IMR-90 (cell line): ENCODE results near the gene UBR1. TPM values are rescaled to one million over a fixed set of nuclear protein-coding genes. Genes with fewer than 3 reads are reported as not detected.
"Not testable (repeated sequence)": the region's sequence is repeated elsewhere in the genome, so short reads cannot be mapped to it uniquely, and the experiment has no call there.

ENCODE experiments used
- ATAC-seq: fragments of 200-7000 bp; cut with Tn5 transposase; 2 replicates; pipeline ENCODE4 v1.9.1; 2020; ENCODE audit warnings: low read depth, mild to moderate bottlenecking, moderate library complexity
- BruUV-seq: library from RNA; stranded (reverse); fragments of 400-500 nt; replicated peaks from 2 replicates; lab custom pipeline; 2021; lab: Mats Ljungman, UMichigan
- CTCF ChIA-PET: fragments of 300-600 bp; formaldehyde crosslinking; extraction: SDS; loops from one replicate; lab custom pipeline; 2021; ENCODE audit warnings: antibody characterized with exemption; lab: Yijun Ruan, JAX
- POLR2A ChIA-PET: fragments of 300-600 bp; sonication (Branson Sonifier 250); formaldehyde crosslinking; loops from one replicate; lab custom pipeline; 2022; ENCODE audit warnings: antibody characterized with exemption; ENCODE audit not compliant: unreplicated experiment; lab: Charles Lee
- DNase-seq: peaks from one replicate; pipeline ENCODE4 v3.0.0; 2013
- H2AFZ ChIP-seq: replicated peaks from 2 replicates; pipeline ENCODE3; 2013; ENCODE audit warnings: low read length, mild to moderate bottlenecking; ENCODE audit not compliant: poor library complexity
- H2AK5ac ChIP-seq: 2 replicates; pipeline ENCODE4 v1.6.1; 2013; ENCODE audit warnings: low read depth, low read length, inconsistent platforms
- H2AK9ac ChIP-seq: replicated peaks from 2 replicates; pipeline ENCODE3; 2013; ENCODE audit warnings: mild to moderate bottlenecking, low read depth, low read length, moderate library complexity; ENCODE audit not compliant: poor library complexity
- H2BK120ac ChIP-seq: 2 replicates; pipeline ENCODE4 v1.6.1; 2013; ENCODE audit warnings: low read depth, low read length, inconsistent platforms
- H2BK15ac ChIP-seq: 3 replicates; pipeline ENCODE4 v1.6.1; 2013; ENCODE audit warnings: low read depth, low read length, inconsistent platforms
- H2BK20ac ChIP-seq: 2 replicates; pipeline ENCODE4 v1.6.1; 2013; ENCODE audit warnings: low read depth, mild to moderate bottlenecking, inconsistent platforms, low read length, moderate library complexity
- H2BK5ac ChIP-seq: 2 replicates; pipeline ENCODE4 v1.6.1; 2013; ENCODE audit warnings: mild to moderate bottlenecking, low read depth, low read length, inconsistent platforms; ENCODE audit not compliant: poor library complexity, severe bottlenecking
- H3K14ac ChIP-seq: replicated peaks from 2 replicates; pipeline ENCODE4 v1.6.1; 2013; ENCODE audit warnings: low read depth, low read length, inconsistent platforms
- H3K18ac ChIP-seq: 2 replicates; pipeline ENCODE4 v1.6.1; 2013; ENCODE audit warnings: low read depth, low read length, control low read depth
- H3K23ac ChIP-seq: 2 replicates; pipeline ENCODE4 v1.6.1; 2013; ENCODE audit warnings: low read depth, low read length, inconsistent platforms
- H3K27ac ChIP-seq: 2 replicates; pipeline ENCODE4 v1.5.1; 2013; ENCODE audit warnings: mild to moderate bottlenecking, control low read depth, low read length; ENCODE audit not compliant: insufficient read depth
- H3K27me3 ChIP-seq: 2 replicates; pipeline ENCODE4 v1.6.1; 2013; ENCODE audit warnings: low read length; ENCODE audit not compliant: control insufficient read depth, insufficient read depth
- H3K36me3 ChIP-seq: 2 replicates; pipeline ENCODE4 v1.6.1; 2013; ENCODE audit warnings: low read length, mixed read lengths; ENCODE audit not compliant: control insufficient read depth, insufficient read depth
- H3K4ac ChIP-seq: 2 replicates; pipeline ENCODE4 v1.6.1; 2013; ENCODE audit warnings: low read depth, low read length, inconsistent platforms
- H3K4me1 ChIP-seq: 2 replicates; pipeline ENCODE4 v1.6.1; 2013; ENCODE audit warnings: low read length, mixed read lengths; ENCODE audit not compliant: control insufficient read depth, insufficient read depth
- H3K4me2 ChIP-seq: 2 replicates; pipeline ENCODE4 v1.6.1; 2013; ENCODE audit warnings: low read depth, mild to moderate bottlenecking, control low read depth, low read length, moderate library complexity
- H3K4me3 ChIP-seq: 2 replicates; pipeline ENCODE4 v1.5.1; 2013; ENCODE audit warnings: low read depth, mild to moderate bottlenecking, control low read depth, low read length, moderate library complexity; ENCODE audit not compliant: insufficient read depth
- H3K56ac ChIP-seq: 2 replicates; pipeline ENCODE4 v1.6.1; 2013; ENCODE audit warnings: low read length, inconsistent platforms; ENCODE audit not compliant: insufficient read depth; ENCODE audit errors: extremely low read depth
- H3K79me1 ChIP-seq, 2 experiments: 2 replicates each; pipeline ENCODE4 v1.6.1; 2013; ENCODE audit warnings: low read length in 2 of 2, inconsistent platforms in 1 of 2, low read depth in 1 of 2
- H3K9ac ChIP-seq: 2 replicates; pipeline ENCODE4 v1.6.1; 2013; ENCODE audit warnings: low read depth, low read length, control low read depth
- H3K9me1 ChIP-seq: 2 replicates; pipeline ENCODE4 v1.6.1; 2013; ENCODE audit warnings: low read length, inconsistent platforms; ENCODE audit not compliant: insufficient read depth
- H3K9me3 ChIP-seq: 2 replicates; pipeline ENCODE4 v1.6.1; 2013; ENCODE audit warnings: low read length; ENCODE audit not compliant: control insufficient read depth, insufficient read depth
- H4K20me1 ChIP-seq: 2 replicates; pipeline ENCODE4 v1.6.1; 2013; ENCODE audit warnings: low read length, inconsistent platforms; ENCODE audit not compliant: insufficient read depth
- H4K5ac ChIP-seq: 2 replicates; pipeline ENCODE4 v1.6.1; 2013; ENCODE audit warnings: mild to moderate bottlenecking, low read depth, low read length, control low read depth
- H4K8ac ChIP-seq, 2 experiments: 2 replicates each; pipeline ENCODE4 v1.6.1; 2013; ENCODE audit warnings: low read depth in 2 of 2, low read length in 2 of 2, control low read depth in 1 of 2, inconsistent platforms in 1 of 2
- H4K91ac ChIP-seq: 2 replicates; pipeline ENCODE4 v1.6.1; 2013; ENCODE audit warnings: low read depth, low read length, inconsistent platforms; ENCODE audit not compliant: insufficient read depth
- CEBPB ChIP-seq: IDR thresholded peaks from 2 replicates; pipeline ENCODE4 v1.6.1; 2012; ENCODE audit warnings: low read depth, low read length, improper control_type of control experiment
- WGBS, 2 experiments: methylation state at CpG; one replicate each; pipeline versions ENCODE4 v1.1.5 to v1.1.7; 2013; ENCODE audit warnings: missing lambda C conversion rate in 2 of 2; ENCODE audit not compliant: insufficient read length in 1 of 2; ENCODE audit errors: extremely low coverage in 2 of 2; 5-methylcytosine and 5-hydroxymethylcytosine counted together
- dilution Hi-C: fragments of 300-500 bp; cut with HindIII; formaldehyde crosslinking; loops from one replicate; pipeline ENCODE4 v1.14.3; 2018; ENCODE audit warnings: low sequenced_read_pairs; ENCODE audit not compliant: unreplicated experiment
- in situ Hi-C: fragments of 300-500 bp; cut with MboI; formaldehyde crosslinking; loops from 3 replicates; pipeline ENCODE4 v1.14.3; 2019; ENCODE audit warnings: low sequenced_read_pairs, inconsistent platforms, mixed read lengths
- intact Hi-C: fragments of 100-400 bp; cut with micrococcal nuclease; formaldehyde crosslinking; loops from 2 replicates; pipeline ENCODE4 v1.10.0; 2022
- polyA plus RNA-seq, 3 experiments: library from polyadenylated mRNA; depleted of rRNA; stranded (reverse); fragments of >200 nt; gene quantifications; 2 replicates each; pipeline ENCODE4 v1.2.3, GENCODE V29; 2012; ENCODE audit warnings: low replicate concordance in 1 of 3
- total RNA-seq: library from RNA; depleted of rRNA; stranded (reverse); fragments of >200 nt; gene quantifications from 2 replicates; pipeline ENCODE4 v1.2.3, GENCODE V29; 2012

Gene UBR1
- total and polyA plus RNA-seq, 2 of the 4 experiments (the other 2 are of a cell fraction), result 6.5 to 30.1 TPM

DNA sequence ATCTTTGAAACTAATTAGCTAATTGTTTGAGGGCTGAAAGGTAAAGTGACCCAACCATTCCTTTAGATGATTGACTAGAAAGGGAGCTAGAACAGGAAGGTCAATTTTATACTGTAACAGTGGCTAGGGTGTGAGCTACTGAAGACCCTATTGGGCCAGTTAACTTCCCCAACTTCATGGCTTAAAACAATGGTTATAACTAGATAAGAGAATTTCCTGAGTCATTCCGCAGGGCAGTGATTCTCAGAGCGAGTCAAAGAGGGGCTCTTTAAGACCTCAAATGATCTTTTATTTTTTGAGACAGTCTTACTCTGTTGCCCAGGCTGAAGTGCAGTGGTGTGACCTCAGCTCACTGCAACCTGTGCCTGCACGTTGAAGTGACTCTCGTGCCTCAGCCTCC, 151.5 kb downstream of the UBR1 start:
- CTCF ChIA-PET, result no interaction called here

DNA sequence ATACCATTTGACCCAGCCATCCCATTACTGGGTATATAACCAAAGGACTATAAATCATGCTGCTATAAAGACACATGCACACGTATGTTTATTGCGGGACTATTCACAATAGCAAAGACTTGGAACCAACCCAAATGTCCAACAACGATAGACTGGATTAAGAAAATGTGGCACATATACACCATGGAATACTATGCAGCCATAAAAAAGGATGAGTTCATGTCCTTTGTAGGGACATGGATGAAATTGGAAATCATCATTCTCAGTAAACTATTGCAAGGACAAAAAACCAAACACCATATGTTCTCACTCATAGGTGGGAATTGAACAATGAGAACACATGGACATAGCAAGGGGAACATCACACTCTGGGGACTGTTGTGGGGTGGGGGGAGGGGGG, 156.9 kb downstream of the UBR1 start:
- CTCF ChIA-PET, H3K18ac ChIP-seq, H3K4ac ChIP-seq, H3K9ac ChIP-seq, BruUV-seq, POLR2A ChIA-PET, dilution Hi-C loops, H3K4me1 ChIP-seq, H2BK5ac ChIP-seq, H3K9me1 ChIP-seq, H3K56ac ChIP-seq, H2AFZ ChIP-seq, H4K5ac ChIP-seq, H3K14ac ChIP-seq, H3K79me1 ChIP-seq, intact Hi-C loops, DNase-seq, H2AK9ac ChIP-seq, H2BK15ac ChIP-seq, H3K23ac ChIP-seq, H4K20me1 ChIP-seq, H3K4me2 ChIP-seq, H3K27me3 ChIP-seq, in situ Hi-C loops, H2BK120ac ChIP-seq, H3K4me3 ChIP-seq, H3K9me3 ChIP-seq, H4K8ac ChIP-seq, H2BK20ac ChIP-seq, H3K27ac ChIP-seq, H4K91ac ChIP-seq, H2AK5ac ChIP-seq, ATAC-seq: not testable (repeated sequence)
- WGBS, 2 experiments, result no CpG with 5 or more reads among the region's 3 CpGs
- peaks cover 31% of the 10 kb centered on the region for H3K36me3 ChIP-seq

More for the DNA sequence above, 151.5 kb downstream of the UBR1 start:
- Histone ChIP-seq H3K9me3 (peaks cover 11% of the 10 kb centered on the region), H3K27ac (no peak overlapping the region), H4K91ac (no peak overlapping the region), H4K8ac (no peak overlapping the region), H3K4me2 (no peak overlapping the region), H2BK5ac (no peak overlapping the region), H3K4me3 (no peak overlapping the region), H3K4me1 (peaks cover 1% of the 10 kb centered on the region; the same call in 1 of the 2 replicates), H3K79me1 (no peaks in the 10 kb centered on the region), H3K23ac (no peak overlapping the region), H2AK9ac (no peak overlapping the region), H3K9ac (no peak overlapping the region), H4K5ac (no peak overlapping the region), H3K9me1 (no peaks in the 10 kb centered on the region), H4K20me1 (no peaks in the 10 kb centered on the region), H2BK15ac (no peak overlapping the region), H3K4ac (no peak overlapping the region), H3K56ac (no peak overlapping the region), H2BK120ac (no peak overlapping the region), H3K36me3 (peaks cover 39% of the 10 kb centered on the region), H3K27me3 (no peaks in the 10 kb centered on the region), H2BK20ac (no peak overlapping the region), H3K18ac (no peak overlapping the region), H3K14ac (no peak overlapping the region), H2AK5ac (no peak overlapping the region), H2AFZ (no peak overlapping the region)
- in situ Hi-C loops (no loop called here), dilution Hi-C loops (no loop called here), intact Hi-C loops (no loop called here)
- no peak for DNase-seq
- ATAC-seq, result no peak
- POLR2A ChIA-PET, result no interaction called here
- BruUV-seq, result no TSS peak
- no peak for TF ChIP-seq CEBPB
- WGBS, 2 experiments, result no CpG with 5 or more reads among the region's 4 CpGs
